ENCODE results near the gene PPP1R9B.
A peak's percentile ranks its signal among the peaks of the same experiment; 100 is the strongest.

Gene PPP1R9B

GRCh38 chr17:50135316-50136095 is 15.0 kb downstream of the PPP1R9B start:
- H3K4me2 ChIP-seq, result no peak overlapping the region
- TF ChIP-seq Cebpa-rat (IDR thresholded peaks at IDR 0.05), result no peak
- peaks cover 7% of the 10 kb centered on the region for H3K4me1 ChIP-seq
- peaks cover 21% of the 10 kb centered on the region for H3K27me3 ChIP-seq
- H4K20me1 ChIP-seq, result peaks cover 98% of the 10 kb centered on the region
- no peak overlapping the region for H3K4me3 ChIP-seq
- H3K9me3 ChIP-seq, result no peaks in the 10 kb centered on the region
- no peak overlapping the region for H3K27ac ChIP-seq
- H3K36me3 ChIP-seq, result peaks cover 79% of the 10 kb centered on the region
- H3K9ac ChIP-seq, result no peak overlapping the region

GRCh38 chr17:50134206-50135110 is 16.0 kb downstream of the PPP1R9B start:
- Histone ChIP-seq H3K4me2 (no peak overlapping the region), H3K9ac (no peak overlapping the region), H3K4me1 (peaks cover 4% of the 10 kb centered on the region; the same call in 1 of the 2 replicates)

GRCh38 chr17:50133769-50134099 is 16.7 kb downstream of the PPP1R9B start:
- no peak for TF ChIP-seq Cebpa-rat (IDR thresholded peaks at IDR 0.05)
- no peak overlapping the region for H3K27ac ChIP-seq
- H4K20me1 ChIP-seq, result peaks cover 80% of the 10 kb centered on the region
- no peak overlapping the region for H3K9ac ChIP-seq
- no peak overlapping the region for H3K4me2 ChIP-seq
- no peak overlapping the region for H3K4me3 ChIP-seq
- peaks cover 61% of the 10 kb centered on the region for H3K36me3 ChIP-seq
- H3K9me3 ChIP-seq, result no peaks in the 10 kb centered on the region; the same call in 1 of the 2 replicates
- peaks cover 39% of the 10 kb centered on the region for H3K27me3 ChIP-seq
- H3K4me1 ChIP-seq, result peaks cover 7% of the 10 kb centered on the region

More at GRCh38 chr17:50134206-50135110, 16.0 kb downstream of the PPP1R9B start:
- Histone ChIP-seq H3K36me3 (peaks cover 69% of the 10 kb centered on the region), H4K20me1 (peaks cover 87% of the 10 kb centered on the region), H3K27ac (no peak overlapping the region), H3K27me3 (peaks cover 32% of the 10 kb centered on the region), H3K4me3 (no peak overlapping the region), H3K9me3 (no peaks in the 10 kb centered on the region)
- no peak for TF ChIP-seq Cebpa-rat (IDR thresholded peaks at IDR 0.05)

GRCh38 chr17:50133028-50133768 is 17.3 kb downstream of the PPP1R9B start:
- no peak overlapping the region for H3K4me3 ChIP-seq
- peaks cover 44% of the 10 kb centered on the region for H3K27me3 ChIP-seq
- H3K4me1 ChIP-seq, result peaks cover 11% of the 10 kb centered on the region
- H3K9me3 ChIP-seq, result peaks cover 4% of the 10 kb centered on the region; the same call in 1 of the 2 replicates
- H3K9ac ChIP-seq, result no peak overlapping the region
- H3K4me2 ChIP-seq, result no peak overlapping the region
- H3K27ac ChIP-seq, result no peak overlapping the region
- H4K20me1 ChIP-seq, result peaks cover 75% of the 10 kb centered on the region
- TF ChIP-seq Cebpa-rat (IDR thresholded peaks at IDR 0.05), result no peak
- H3K36me3 ChIP-seq, result peaks cover 56% of the 10 kb centered on the region

GRCh38 chr17:50132104-50132794 is 18.2 kb downstream of the PPP1R9B start:
- Histone ChIP-seq H3K36me3 (peaks cover 47% of the 10 kb centered on the region), H3K9ac (no peak overlapping the region), H3K27me3 (peaks cover 54% of the 10 kb centered on the region), H3K4me3 (no peak overlapping the region), H3K4me2 (no peak overlapping the region), H3K27ac (no peak overlapping the region), H4K20me1 (peaks cover 65% of the 10 kb centered on the region), H3K4me1 (peaks cover 20% of the 10 kb centered on the region), H3K9me3 (peaks cover 4% of the 10 kb centered on the region; the same call in 1 of the 2 replicates)
- no peak for TF ChIP-seq Cebpa-rat (IDR thresholded peaks at IDR 0.05)

GRCh38 chr17:50130559-50131305 is 19.7 kb downstream of the PPP1R9B start:
- peaks cover 22% of the 10 kb centered on the region for H3K4me1 ChIP-seq
- H3K9me3 ChIP-seq, result peaks cover 4% of the 10 kb centered on the region; the same call in 1 of the 2 replicates
- H3K27me3 ChIP-seq, result peaks cover 56% of the 10 kb centered on the region
- H3K4me3 ChIP-seq, result peak overlapping the region; percentile 66
- peaks cover 31% of the 10 kb centered on the region for H3K36me3 ChIP-seq
- no peak overlapping the region for H3K9ac ChIP-seq
- H3K27ac ChIP-seq, result no peak overlapping the region
- TF ChIP-seq Cebpa-rat (IDR thresholded peaks at IDR 0.05), result no peak
- H4K20me1 ChIP-seq, result peaks cover 50% of the 10 kb centered on the region
- peak overlapping the region; percentile 97 for H3K4me2 ChIP-seq

GRCh38 chr17:50129728-50130558 is 20.5 kb downstream of the PPP1R9B start, which contains the start of gene SAMD14:
TSS of gene SAMD14 (minus strand) at chr17:50130160. CDS start at chr17:50124959, 5,201 bp downstream.
- Histone ChIP-seq H3K4me1 (peaks cover 22% of the 10 kb centered on the region), H3K4me3 (peak within 1 kb of the TSS; percentile 66), H3K27ac (no peak within 1 kb of the TSS), H3K36me3 (peaks cover 25% of the 10 kb centered on the region), H4K20me1 (peaks cover 45% of the 10 kb centered on the region), H3K9me3 (peaks cover 4% of the 10 kb centered on the region; the same call in 1 of the 2 replicates), H3K9ac (0 out of 2 replicates have a peak within 1 kb of the TSS, but pooled peaks have one; percentile 24), H3K4me2 (peak within 1 kb of the TSS; percentile 97), H3K27me3 (peaks cover 56% of the 10 kb centered on the region)
- no peak for TF ChIP-seq Cebpa-rat (IDR thresholded peaks at IDR 0.05)

- Histone ChIP-seq H3K9me3 (peaks cover 4% of the 10 kb centered on the region; the same call in 1 of the 2 replicates), H3K27ac (no peak overlapping the region), H3K27me3 (peaks cover 56% of the 10 kb centered on the region), H3K4me2 (peak overlapping the region; percentile 97), H3K9ac (no peak overlapping the region), H3K36me3 (peaks cover 19% of the 10 kb centered on the region), H3K4me1 (peaks cover 22% of the 10 kb centered on the region), H3K4me3 (peak overlapping the region; percentile 66), H4K20me1 (peaks cover 39% of the 10 kb centered on the region)
- TF ChIP-seq Cebpa-rat (IDR thresholded peaks at IDR 0.05), result no peak
These were observed 21.1 kb downstream of the PPP1R9B start for GRCh38 chr17:50129353-50129727.
